HEK293 (cell line): ENCODE results near the gene ELAC2.

ENCODE experiments used
- CTCF ChIA-PET: fragments of 350-600 bp; formaldehyde crosslinking; extraction: SDS; loops from one replicate; lab custom pipeline; 2021; ENCODE audit warnings: antibody characterized with exemption; lab: Yijun Ruan, JAX
- POLR2A ChIA-PET: fragments of 300-600 bp; formaldehyde crosslinking; extraction: SDS; loops from one replicate; lab custom pipeline; 2020; ENCODE audit warnings: antibody characterized with exemption, inconsistent platforms; lab: Yijun Ruan, JAX
- H3K27ac ChIP-seq: fragments of 200-500 bp; sonication (Bioruptor generic); 2 replicates; pipeline ENCODE4 v1.5.1; 2014; ENCODE audit warnings: low read depth, low read length, control low read depth, inconsistent platforms; ENCODE audit errors: extremely low read depth
- H3K36me3 ChIP-seq, 2 experiments: fragments of 200-500 bp in 1 of 2; sonication (Bioruptor generic) in 1 of 2; 1 replicate in 1 of 2; 2 replicates in 1 of 2; pipeline ENCODE4 v1.5.1; 2014 to 2017; ENCODE audit warnings: inconsistent platforms in 2 of 2, low read length in 2 of 2; ENCODE audit not compliant: control insufficient read depth in 2 of 2, insufficient read depth in 1 of 2
- H3K4me1 ChIP-seq: fragments of 200-500 bp; sonication (Bioruptor generic); 2 replicates; pipeline ENCODE4 v1.5.1; 2014; ENCODE audit warnings: mild to moderate bottlenecking, low read length, inconsistent platforms; ENCODE audit not compliant: control insufficient read depth, insufficient read depth
- H3K4me3 ChIP-seq: 2 replicates; pipeline ENCODE4 v1.5.1; 2011; ENCODE audit warnings: low read depth, mild to moderate bottlenecking, control low read depth, low read length, moderate library complexity
- H3K9me3 ChIP-seq: fragments of 200-500 bp; sonication (Bioruptor generic); 2 replicates; pipeline ENCODE4 v1.5.1; 2014; ENCODE audit warnings: low read depth, low read length, inconsistent platforms; ENCODE audit not compliant: control insufficient read depth, insufficient read depth
- BCL11B ChIP-seq: fragments of 450-650 bp; formaldehyde crosslinking; IDR thresholded peaks from 2 replicates; pipeline ENCODE4 v1.5.1; 2016; ENCODE audit warnings: low read depth, missing biosample characterization, missing genetic modification characterization
- HOXC10 ChIP-seq: sonication (generic); formaldehyde crosslinking; IDR thresholded peaks from 2 replicates; pipeline ENCODE4 v1.8.1; 2023; ENCODE audit warnings: mild to moderate bottlenecking, missing genetic modification reagents
- IKZF3 ChIP-seq: fragments of 450-650 bp; IDR thresholded peaks from 2 replicates; pipeline ENCODE4 v1.5.0; 2018; ENCODE audit warnings: missing biosample characterization, mild to moderate bottlenecking, missing genetic modification characterization, moderate library complexity
- MZF1 ChIP-seq: fragments of 450-650 bp; formaldehyde crosslinking; IDR thresholded peaks from 2 replicates; pipeline ENCODE4 v1.5.1; 2017; ENCODE audit warnings: missing biosample characterization, missing genetic modification characterization, borderline replicate concordance
- PRDM1 ChIP-seq: fragments of 450-650 bp; formaldehyde crosslinking; IDR thresholded peaks from 2 replicates; pipeline ENCODE4; 2016; ENCODE audit warnings: missing biosample characterization, missing genetic modification characterization
- SP2 ChIP-seq: fragments of 450-650 bp; formaldehyde crosslinking; IDR thresholded peaks from 2 replicates; pipeline ENCODE4 v1.5.1; 2016; ENCODE audit warnings: missing biosample characterization, missing genetic modification characterization
- SP3 ChIP-seq: fragments of 450-650 bp; formaldehyde crosslinking; IDR thresholded peaks from 2 replicates; pipeline ENCODE4 v1.5.1; 2016; ENCODE audit warnings: missing biosample characterization, missing genetic modification characterization
- ZBTB7A ChIP-seq: fragments of 450-650 bp; formaldehyde crosslinking; IDR thresholded peaks from 2 replicates; pipeline ENCODE4 v1.5.1; 2016; ENCODE audit warnings: low read depth, missing biosample characterization, missing genetic modification characterization
- ZFHX2 ChIP-seq: fragments of 450-650 bp; formaldehyde crosslinking; conservative IDR thresholded peaks from 2 replicates; pipeline ENCODE4 v1.5.1; 2016; ENCODE audit warnings: missing biosample characterization, missing genetic modification characterization
- ZFP69B ChIP-seq: fragments of 450-650 bp; formaldehyde crosslinking; IDR thresholded peaks from 2 replicates; pipeline ENCODE4 v1.5.1; 2016; ENCODE audit warnings: missing biosample characterization, missing genetic modification characterization
- ZNF114 ChIP-seq: fragments of 450-650 bp; formaldehyde crosslinking; IDR thresholded peaks from 2 replicates; pipeline ENCODE4 v1.5.0; 2017; ENCODE audit warnings: missing biosample characterization, missing genetic modification characterization
- ZNF132 ChIP-seq: fragments of 450-650 bp; formaldehyde crosslinking; IDR thresholded peaks from 2 replicates; pipeline ENCODE4 v1.5.1; 2017; ENCODE audit warnings: missing biosample characterization, missing genetic modification characterization, borderline replicate concordance
- ZNF155 ChIP-seq: fragments of 450-650 bp; formaldehyde crosslinking; IDR thresholded peaks from 2 replicates; pipeline ENCODE4 v1.5.1; 2016; ENCODE audit warnings: missing biosample characterization, missing genetic modification characterization
- ZNF16 ChIP-seq: fragments of 450-650 bp; formaldehyde crosslinking; IDR thresholded peaks from 2 replicates; pipeline ENCODE4 v1.5.1; 2016; ENCODE audit warnings: low read depth, missing biosample characterization, missing genetic modification characterization
- ZNF239 ChIP-seq: fragments of 450-650 bp; formaldehyde crosslinking; IDR thresholded peaks from 2 replicates; pipeline ENCODE4 v1.5.1; 2016; ENCODE audit warnings: missing biosample characterization, missing genetic modification characterization
- ZNF48 ChIP-seq: fragments of 450-650 bp; formaldehyde crosslinking; IDR thresholded peaks from 2 replicates; pipeline ENCODE4 v1.5.1; 2016; ENCODE audit warnings: missing biosample characterization, missing genetic modification characterization
- ZNF529 ChIP-seq: fragments of 450-650 bp; formaldehyde crosslinking; IDR thresholded peaks from 2 replicates; pipeline ENCODE4 v1.5.1; 2017; ENCODE audit warnings: missing genetic modification characterization, missing biosample characterization; ENCODE audit not compliant: insufficient replicate concordance
- ZNF530 ChIP-seq: fragments of 450-650 bp; formaldehyde crosslinking; IDR thresholded peaks from 2 replicates; pipeline ENCODE4 v1.5.1; 2016; ENCODE audit warnings: low read depth, missing biosample characterization, missing genetic modification characterization
- ZNF549 ChIP-seq: fragments of 450-650 bp; IDR thresholded peaks from 2 replicates; pipeline ENCODE4 v1.5.1; 2018; ENCODE audit warnings: missing biosample characterization, missing genetic modification characterization, mild to moderate bottlenecking, inconsistent platforms, moderate library complexity
- ZNF596 ChIP-seq: fragments of 450-650 bp; IDR thresholded peaks from 2 replicates; pipeline ENCODE4 v1.5.0; 2018; ENCODE audit warnings: missing biosample characterization, mild to moderate bottlenecking, missing genetic modification characterization, moderate library complexity
- ZNF654 ChIP-seq: fragments of 450-650 bp; formaldehyde crosslinking; IDR thresholded peaks from 2 replicates; pipeline ENCODE4 v1.5.1; 2016; ENCODE audit warnings: low read depth, missing biosample characterization, missing genetic modification characterization
- ZNF658 ChIP-seq: fragments of 450-650 bp; formaldehyde crosslinking; IDR thresholded peaks from 2 replicates; pipeline ENCODE4; 2016; ENCODE audit warnings: missing biosample characterization, missing genetic modification characterization
- ZNF707 ChIP-seq: fragments of 450-650 bp; formaldehyde crosslinking; IDR thresholded peaks from 2 replicates; pipeline ENCODE4 v1.5.1; 2016; ENCODE audit warnings: missing biosample characterization, missing genetic modification characterization
- ZNF768 ChIP-seq: fragments of 450-650 bp; formaldehyde crosslinking; IDR thresholded peaks from 2 replicates; pipeline ENCODE4 v1.5.1; 2018; ENCODE audit warnings: missing biosample characterization, mild to moderate bottlenecking, missing genetic modification characterization
- ZNF792 ChIP-seq: fragments of 450-650 bp; formaldehyde crosslinking; IDR thresholded peaks from 2 replicates; pipeline ENCODE4 v1.5.1; 2016; ENCODE audit warnings: missing biosample characterization, missing genetic modification characterization
- ZXDB ChIP-seq: fragments of 450-650 bp; formaldehyde crosslinking; IDR thresholded peaks from 2 replicates; pipeline ENCODE4 v1.5.1; 2016; ENCODE audit warnings: missing biosample characterization, missing genetic modification characterization
- TF ChIP-seq, protein P1 (sequence below): fragments of 450-650 bp; formaldehyde crosslinking; IDR thresholded peaks from 2 replicates; pipeline ENCODE4 v1.5.1; 2017; ENCODE audit warnings: missing biosample characterization, missing genetic modification characterization
- TF ChIP-seq, protein P2 (sequence below): fragments of 450-650 bp; formaldehyde crosslinking; IDR thresholded peaks from 2 replicates; pipeline ENCODE4 v1.5.1; 2017; ENCODE audit warnings: missing biosample characterization, missing genetic modification characterization

ELAC2 gene

GRCh38 chr17:13025687-13026086 is 7.9 kb upstream of the ELAC2 start (continued):
- TF ChIP-seq, protein P1, sequence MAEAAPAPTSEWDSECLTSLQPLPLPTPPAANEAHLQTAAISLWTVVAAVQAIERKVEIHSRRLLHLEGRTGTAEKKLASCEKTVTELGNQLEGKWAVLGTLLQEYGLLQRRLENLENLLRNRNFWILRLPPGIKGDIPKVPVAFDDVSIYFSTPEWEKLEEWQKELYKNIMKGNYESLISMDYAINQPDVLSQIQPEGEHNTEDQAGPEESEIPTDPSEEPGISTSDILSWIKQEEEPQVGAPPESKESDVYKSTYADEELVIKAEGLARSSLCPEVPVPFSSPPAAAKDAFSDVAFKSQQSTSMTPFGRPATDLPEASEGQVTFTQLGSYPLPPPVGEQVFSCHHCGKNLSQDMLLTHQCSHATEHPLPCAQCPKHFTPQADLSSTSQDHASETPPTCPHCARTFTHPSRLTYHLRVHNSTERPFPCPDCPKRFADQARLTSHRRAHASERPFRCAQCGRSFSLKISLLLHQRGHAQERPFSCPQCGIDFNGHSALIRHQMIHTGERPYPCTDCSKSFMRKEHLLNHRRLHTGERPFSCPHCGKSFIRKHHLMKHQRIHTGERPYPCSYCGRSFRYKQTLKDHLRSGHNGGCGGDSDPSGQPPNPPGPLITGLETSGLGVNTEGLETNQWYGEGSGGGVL (tag by site-specific recombination) = 0 out of 2 replicates have a peak, but pooled peaks have one; percentile 0
- TF ChIP-seq ZNF549 (no peak), ZNF529 (tag by site-specific recombination) (no peak), ZNF596 (tag by site-specific recombination) (0 out of 2 replicates have a peak, but pooled peaks have one; percentile 9), ZNF530 (tag by site-specific recombination) (no peak), ZBTB7A (tag by site-specific recombination) (no peak)

- Histone ChIP-seq H3K36me3 (no peaks in the 10 kb centered on the region), H3K9me3 (no peaks in the 10 kb centered on the region), H3K27ac (no peak overlapping the region), H3K4me1 (no peaks in the 10 kb centered on the region), H3K4me3 (no peak overlapping the region)
- CTCF ChIA-PET = interaction anchor here (0.5 to 1.6 kb wide), 7 partner anchors 10 to 844 kb away, joined by 3 to 6 read pairs (median 3); no protein-coding TSS in a partner anchor
- TF ChIP-seq, protein P1 (tag by site-specific recombination) = 0 out of 2 replicates have a peak, but pooled peaks have one; percentile 8
- no peak for TF ChIP-seq ZNF16
- TF ChIP-seq HOXC10 (CRISPR knock-in tag) = no peak
- no peak for TF ChIP-seq PRDM1 (tag by site-specific recombination)
- POLR2A ChIA-PET = no interaction called here
These were observed 7.4 kb upstream of the ELAC2 start for GRCh38 chr17:13025258-13025627.

DNA sequence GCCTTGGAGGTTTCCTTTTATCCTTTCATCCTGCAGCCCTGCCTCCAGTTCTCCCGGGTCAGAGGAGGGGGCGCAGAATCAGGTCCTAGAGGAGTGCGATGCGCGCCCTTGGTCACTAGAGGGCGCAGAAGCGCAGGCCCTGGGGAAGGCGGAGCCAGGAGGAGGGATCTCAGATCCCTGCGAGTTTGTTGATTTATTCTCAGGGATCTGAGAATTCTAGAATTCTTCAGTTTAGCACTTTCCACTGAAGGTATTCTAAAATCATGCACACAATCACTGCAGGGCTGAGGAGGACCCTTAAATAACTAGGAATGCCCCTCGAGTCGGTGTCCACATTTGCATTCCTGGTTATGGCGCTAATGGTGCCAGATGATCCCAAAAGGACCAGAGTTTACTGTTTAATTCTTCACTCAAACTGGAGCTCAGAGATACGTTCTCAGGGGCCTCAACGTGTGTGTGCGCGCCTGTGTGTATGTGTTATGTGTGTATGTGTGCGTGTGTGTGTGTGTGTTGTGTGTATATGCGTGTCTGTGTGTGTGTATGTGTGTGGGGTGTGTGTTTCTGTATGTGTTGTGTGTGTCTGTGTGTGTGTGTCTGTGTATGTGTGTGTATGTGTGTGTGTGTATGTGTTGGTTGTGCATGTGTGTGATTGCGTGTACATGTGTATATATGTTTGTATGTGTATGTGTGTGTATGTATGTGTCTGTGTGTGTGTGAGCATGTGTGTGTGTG is 6.9 kb upstream of the ELAC2 start:
- ChIA-PET POLR2A (no interaction called here), CTCF (interaction anchor here (0.5 to 1.6 kb wide), 15 partner anchors 9 to 844 kb away, joined by 3 to 7 read pairs (median 3); no protein-coding TSS in a partner anchor)
- H3K4me3 ChIP-seq = peak overlapping the region; percentile 15; the same call in 1 of the 2 replicates
- H3K9me3 ChIP-seq = no peaks in the 10 kb centered on the region
- no peaks in the 10 kb centered on the region for H3K4me1 ChIP-seq
- no peaks in the 10 kb centered on the region for H3K36me3 ChIP-seq
- no peak overlapping the region for H3K27ac ChIP-seq
- TF ChIP-seq ZNF658 (tag by site-specific recombination) (no peak), PRDM1 (tag by site-specific recombination) (no peak), ZNF48 (no peak), SP2 (tag by site-specific recombination) (0 out of 2 replicates have a peak, but pooled peaks have one; percentile 2), ZNF239 (tag by site-specific recombination) (0 out of 2 replicates have a peak, but pooled peaks have one; percentile 18), ZNF707 (tag by site-specific recombination) (0 out of 2 replicates have a peak, but pooled peaks have one; percentile 40), IKZF3 (tag by site-specific recombination) (peak; percentile 14; the same call in 1 of the 2 replicates), MZF1 (tag by site-specific recombination) (0 out of 2 replicates have a peak, but pooled peaks have one; percentile 64), ZNF114 (tag by site-specific recombination) (peak; percentile 20; the same call in 1 of the 2 replicates), ZNF654 (tag by site-specific recombination) (peak; percentile 54), ZFP69B (tag by site-specific recombination) (0 out of 2 replicates have a peak, but pooled peaks have one; percentile 16), ZNF132 (tag by site-specific recombination) (no peak), ZXDB (tag by site-specific recombination) (no peak), SP3 (tag by site-specific recombination) (peak; percentile 33; the same call in 1 of the 2 replicates), ZNF792 (tag by site-specific recombination) (no peak), ZFHX2 (tag by site-specific recombination) (no peak), ZNF155 (tag by site-specific recombination) (no peak), ZNF768 (no peak), BCL11B (tag by site-specific recombination) (no peak)
- TF ChIP-seq, protein P2, sequence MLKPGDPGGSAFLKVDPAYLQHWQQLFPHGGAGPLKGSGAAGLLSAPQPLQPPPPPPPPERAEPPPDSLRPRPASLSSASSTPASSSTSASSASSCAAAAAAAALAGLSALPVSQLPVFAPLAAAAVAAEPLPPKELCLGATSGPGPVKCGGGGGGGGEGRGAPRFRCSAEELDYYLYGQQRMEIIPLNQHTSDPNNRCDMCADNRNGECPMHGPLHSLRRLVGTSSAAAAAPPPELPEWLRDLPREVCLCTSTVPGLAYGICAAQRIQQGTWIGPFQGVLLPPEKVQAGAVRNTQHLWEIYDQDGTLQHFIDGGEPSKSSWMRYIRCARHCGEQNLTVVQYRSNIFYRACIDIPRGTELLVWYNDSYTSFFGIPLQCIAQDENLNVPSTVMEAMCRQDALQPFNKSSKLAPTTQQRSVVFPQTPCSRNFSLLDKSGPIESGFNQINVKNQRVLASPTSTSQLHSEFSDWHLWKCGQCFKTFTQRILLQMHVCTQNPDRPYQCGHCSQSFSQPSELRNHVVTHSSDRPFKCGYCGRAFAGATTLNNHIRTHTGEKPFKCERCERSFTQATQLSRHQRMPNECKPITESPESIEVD (tag by site-specific recombination) = no peak
